ENCODE measurements around the gene MOK. TPM values are rescaled to one million over a fixed set of nuclear protein-coding genes. Genes with fewer than 3 reads are reported as not detected.
A peak's percentile ranks its signal among the peaks of the same experiment; 100 is the strongest.
"Not testable (repeated sequence)": the region's sequence is repeated elsewhere in the genome, so short reads cannot be mapped to it uniquely, and the experiment has no call there.

Gene MOK
- total RNA-seq, 1 donor from 2014 or later: 18.2 TPM

GRCh38 chr14:102316743-102317563, 12.0 kb upstream of the MOK start:
- peak; percentile 79 for TF ChIP-seq CTCF (conservative IDR thresholded peaks at IDR 0.05)
- Mint-ChIP-seq H3K4me1 (peaks cover 66% of the 10 kb centered on the region), H3K9me3 (no peaks in the 10 kb centered on the region)

GRCh38 chr14:102316338-102316742, 11.4 kb upstream of the MOK start:
- Mint-ChIP-seq H3K27me3 (ENCODE audit: low read depth) (peaks cover 18% of the 10 kb centered on the region), H3K4me3 (peak overlapping the region; percentile 96), H3K36me3 (ENCODE audit: low read depth) (no peaks in the 10 kb centered on the region), H3K4me1 (peaks cover 63% of the 10 kb centered on the region), H3K9me3 (no peaks in the 10 kb centered on the region), H3K27ac (ENCODE audit: unreplicated experiment) (peak overlapping the region; percentile 97)
- TF ChIP-seq CTCF (conservative IDR thresholded peaks at IDR 0.05): no peak
- DNase-seq (ENCODE audit: low read depth, low spot score): peak; percentile 47

More at GRCh38 chr14:102316743-102317563, 12.0 kb upstream of the MOK start:
- Mint-ChIP-seq H3K36me3 (ENCODE audit: low read depth) (no peaks in the 10 kb centered on the region), H3K27ac (ENCODE audit: unreplicated experiment) (peak overlapping the region; percentile 97), H3K4me3 (peak overlapping the region; percentile 96), H3K27me3 (ENCODE audit: low read depth) (peaks cover 18% of the 10 kb centered on the region)
- peak; percentile 97 for DNase-seq (ENCODE audit: low read depth, low spot score)

GRCh38 chr14:102315121-102315520, 10.2 kb upstream of the MOK start:
- Mint-ChIP-seq H3K27me3 (ENCODE audit: low read depth) (peaks cover 18% of the 10 kb centered on the region), H3K9me3 (no peaks in the 10 kb centered on the region), H3K4me1 (peaks cover 58% of the 10 kb centered on the region), H3K36me3 (ENCODE audit: low read depth) (no peaks in the 10 kb centered on the region), H3K4me3 (peak overlapping the region; percentile 87), H3K27ac (ENCODE audit: unreplicated experiment) (no peak overlapping the region)
- DNase-seq (ENCODE audit: low read depth, low spot score): no peak
- no peak for TF ChIP-seq CTCF (conservative IDR thresholded peaks at IDR 0.05)

GRCh38 chr14:102314242-102315011, 9.5 kb upstream of the MOK start:
- TF ChIP-seq CTCF (conservative IDR thresholded peaks at IDR 0.05): peak; percentile 100
- Mint-ChIP-seq H3K9me3 (no peaks in the 10 kb centered on the region), H3K4me1 (peaks cover 55% of the 10 kb centered on the region), H3K27me3 (ENCODE audit: low read depth) (peaks cover 17% of the 10 kb centered on the region), H3K4me3 (peak overlapping the region; percentile 87), H3K36me3 (ENCODE audit: low read depth) (no peaks in the 10 kb centered on the region), H3K27ac (ENCODE audit: unreplicated experiment) (no peak overlapping the region)
- DNase-seq (ENCODE audit: low read depth, low spot score): peak; percentile 77

- no peak for TF ChIP-seq CTCF (conservative IDR thresholded peaks at IDR 0.05)
- Mint-ChIP-seq H3K27me3 (ENCODE audit: low read depth) (peaks cover 2% of the 10 kb centered on the region), H3K4me3 (peak overlapping the region; percentile 97), H3K36me3 (ENCODE audit: low read depth) (peaks cover 2% of the 10 kb centered on the region), H3K4me1 (peaks cover 20% of the 10 kb centered on the region), H3K27ac (ENCODE audit: unreplicated experiment) (no peak overlapping the region), H3K9me3 (no peaks in the 10 kb centered on the region)
- no peak for DNase-seq (ENCODE audit: low read depth, low spot score)
Observed at GRCh38 chr14:102303664-102304063, 1.3 kb downstream of the MOK start.

GRCh38 chr14:102298303-102299070, 6.5 kb downstream of the MOK start:
- not testable (repeated sequence) for H3K27me3 Mint-ChIP-seq (ENCODE audit: low read depth)

More at GRCh38 chr14:102298303-102299070, 6.5 kb downstream of the MOK start:
- not testable (repeated sequence) for H3K9me3 Mint-ChIP-seq; DNase-seq (ENCODE audit: low read depth, low spot score); H3K27ac Mint-ChIP-seq (ENCODE audit: unreplicated experiment); H3K36me3 Mint-ChIP-seq (ENCODE audit: low read depth); H3K4me3 Mint-ChIP-seq
- peaks cover 15% of the 10 kb centered on the region for H3K4me1 Mint-ChIP-seq

Data from neural crest cell (in vitro differentiated cells).